Subcutaneous adipose tissue (tissue), 4 donors: Measurements from ENCODE around the gene SH3PXD2A. TPM values are rescaled to one million over a fixed set of nuclear protein-coding genes. Genes with fewer than 3 reads are reported as not detected.

Experiments
- CTCF ChIP-seq: fragments of 450-650 bp; IDR thresholded peaks from one replicate; pipeline ENCODE4 v1.5.1; 2016; ENCODE audit warnings: low read depth, mild to moderate bottlenecking, control low read depth, antibody characterized with exemption, moderate library complexity
- total RNA-seq, 4 donors: library from RNA; depleted of rRNA; stranded (reverse); fragments of >200 nt; gene quantifications; one replicate each; pipeline ENCODE4 v1.1.0, GENCODE V29; 2016

SH3PXD2A gene
- total RNA-seq, 4 donors from 2014 or later = 13.0 to 23.6 (median 18.7) TPM

- no peak for TF ChIP-seq CTCF
These were observed 48.8 kb downstream of the SH3PXD2A start for GRCh38 chr10:103806395-103807187.

GRCh38 chr10:103805781-103806180, 49.6 kb downstream of the SH3PXD2A start:
- no peak for TF ChIP-seq CTCF

GRCh38 chr10:103804871-103805270, 50.5 kb downstream of the SH3PXD2A start:
- no peak for TF ChIP-seq CTCF

- no peak for TF ChIP-seq CTCF
These were observed 51.4 kb downstream of the SH3PXD2A start for GRCh38 chr10:103803941-103804340.

GRCh38 chr10:103802637-103803353, 52.6 kb downstream of the SH3PXD2A start:
- TF ChIP-seq CTCF = no peak

- TF ChIP-seq CTCF = no peak
These were observed 53.3 kb downstream of the SH3PXD2A start for GRCh38 chr10:103802081-103802480.

- TF ChIP-seq CTCF = no peak
These were observed 54.4 kb downstream of the SH3PXD2A start for GRCh38 chr10:103800789-103801540.
